H1 (cell line): ENCODE measurements around the gene KRT9. TPM values are rescaled to one million over a fixed set of nuclear protein-coding genes. Genes with fewer than 3 reads are reported as not detected.

ENCODE experiments used
- CTCF ChIA-PET: fragments of 300-600 bp; sonication (Branson Sonifier 250); formaldehyde crosslinking; loops from one replicate; lab custom pipeline; 2021; ENCODE audit not compliant: partially characterized antibody; lab: Charles Lee
- POLR2A ChIA-PET: fragments of 300-600 bp; sonication (Branson Sonifier 250); formaldehyde crosslinking; loops from one replicate; lab custom pipeline; 2021; ENCODE audit warnings: inconsistent platforms; ENCODE audit not compliant: partially characterized antibody; lab: Charles Lee
- DNase-seq, 2 experiments: peaks; one replicate each; pipeline versions ENCODE4 v3.0.0 to v3.0.0-alpha.2; 2010 to 2022; ENCODE audit warnings: low spot score in 2 of 2, low read depth in 1 of 2, mixed read lengths in 1 of 2
- FAIRE-seq: peaks from 2 replicates; lab custom pipeline; 2011; peaks lifted over from hg19 to GRCh38; lab: Jason Lieb, UNC
- H2AFZ ChIP-seq: 2 replicates; pipeline ENCODE4 v1.8.1; 2012; ENCODE audit warnings: low read length, inconsistent platforms
- H2AK5ac ChIP-seq: 2 replicates; pipeline ENCODE4 v1.6.1; 2013; ENCODE audit warnings: low read depth, low read length
- H2BK120ac ChIP-seq: replicated peaks from 2 replicates; pipeline ENCODE3; 2013; ENCODE audit warnings: low read depth, low read length, inconsistent platforms
- H2BK12ac ChIP-seq: 2 replicates; pipeline ENCODE4 v1.6.1; 2013; ENCODE audit warnings: low read depth, low read length
- H2BK15ac ChIP-seq: 2 replicates; pipeline ENCODE4 v1.6.1; 2013; ENCODE audit warnings: low read length
- H2BK20ac ChIP-seq: 2 replicates; pipeline ENCODE4 v1.6.1; 2013; ENCODE audit warnings: low read length
- H2BK5ac ChIP-seq: 2 replicates; pipeline ENCODE4 v1.6.1; 2013; ENCODE audit warnings: low read depth, low read length
- H3K14ac ChIP-seq: 2 replicates; pipeline ENCODE4 v1.6.1; 2013; ENCODE audit warnings: inconsistent platforms; ENCODE audit not compliant: insufficient read length
- H3K18ac ChIP-seq: 2 replicates; pipeline ENCODE4 v1.6.1; 2013; ENCODE audit warnings: low read length; ENCODE audit errors: extremely low read depth
- H3K23ac ChIP-seq: 2 replicates; pipeline ENCODE4 v1.6.1; 2013; ENCODE audit warnings: inconsistent platforms; ENCODE audit not compliant: insufficient read length
- H3K23me2 ChIP-seq: 2 replicates; pipeline ENCODE4 v1.6.1; 2013; ENCODE audit warnings: low read depth, low read length
- H3K27ac ChIP-seq: 2 replicates; pipeline ENCODE4 v1.6.1; 2011; ENCODE audit warnings: low read depth, low read length, inconsistent platforms
- H3K27me3 ChIP-seq, 4 experiments: replicated peaks in 1 of 4; 1 replicate in 1 of 4; 2 replicates in 3 of 4; pipeline versions ENCODE4 v1.6.1 to v1.8.1; 2011 to 2013; ENCODE audit warnings: low read length in 3 of 4, mild to moderate bottlenecking in 3 of 4, inconsistent platforms in 2 of 4, mixed read lengths in 2 of 4, moderate library complexity in 1 of 4; ENCODE audit not compliant: control insufficient read depth in 3 of 4, insufficient read depth in 3 of 4; ENCODE audit errors: extremely low read depth in 1 of 4
- H3K36me3 ChIP-seq, 4 experiments: 2 replicates each; pipeline versions ENCODE4 v1.6.1 to v1.8.1; 2011 to 2013; ENCODE audit warnings: mild to moderate bottlenecking in 4 of 4, low read length in 3 of 4, moderate library complexity in 2 of 4, control low read depth in 1 of 4, inconsistent platforms in 1 of 4; ENCODE audit not compliant: insufficient read depth in 4 of 4, control insufficient read depth in 2 of 4
- H3K4ac ChIP-seq: replicated peaks from 2 replicates; pipeline ENCODE3; 2013; ENCODE audit warnings: low read length, low read depth, mixed read lengths, inconsistent platforms; ENCODE audit not compliant: insufficient read length
- H3K4me1 ChIP-seq, 4 experiments: replicated peaks in 1 of 4; 1 replicate in 1 of 4; 2 replicates in 3 of 4; pipeline versions ENCODE4 v1.6.1 to v1.8.1; 2011 to 2013; ENCODE audit warnings: low read length in 3 of 4, inconsistent platforms in 2 of 4, mixed read lengths in 1 of 4; ENCODE audit not compliant: insufficient read depth in 4 of 4, control insufficient read depth in 3 of 4
- H3K4me2 ChIP-seq, 2 experiments: 2 replicates each; pipeline versions ENCODE4 v1.6.1 to v1.8.1; 2011 to 2013; ENCODE audit warnings: low read depth in 2 of 2, low read length in 2 of 2, control low read depth in 1 of 2, inconsistent platforms in 1 of 2, mild to moderate bottlenecking in 1 of 2; ENCODE audit not compliant: insufficient read depth in 1 of 2
- H3K4me3 ChIP-seq, 4 experiments: fragments of 200-600, 300-600 bp in 1 of 4; sonication (generic), shearing (Covaris generic), sonication (Bioruptor Twin) in 1 of 4; 2 replicates each; pipeline versions ENCODE4 v1.5.1 to v1.8.1; 2011 to 2016; ENCODE audit warnings: low read length in 4 of 4, low read depth in 3 of 4, control low read depth in 2 of 4, inconsistent platforms in 2 of 4, mild to moderate bottlenecking in 2 of 4, mixed read lengths in 1 of 4, moderate library complexity in 1 of 4; ENCODE audit not compliant: insufficient read depth in 2 of 4; ENCODE audit errors: extremely low read depth in 1 of 4
- H3K56ac ChIP-seq: replicated peaks from 2 replicates; pipeline ENCODE3; 2013; ENCODE audit warnings: low read depth, mild to moderate bottlenecking, mixed read lengths, low read length, inconsistent platforms; ENCODE audit not compliant: insufficient read length
- H3K79me1 ChIP-seq: 2 replicates; pipeline ENCODE4 v1.6.1; 2013; ENCODE audit warnings: low read depth, low read length, control low read depth
- H3K79me2 ChIP-seq, 2 experiments: 2 replicates each; pipeline versions ENCODE4 v1.6.1 to v1.8.1; 2012 to 2013; ENCODE audit warnings: low read length in 2 of 2, mild to moderate bottlenecking in 2 of 2, inconsistent platforms in 1 of 2; ENCODE audit not compliant: insufficient read depth in 2 of 2, control insufficient read depth in 1 of 2
- H3K9ac ChIP-seq, 4 experiments: replicated peaks in 1 of 4; 1 replicate in 1 of 4; 2 replicates in 3 of 4; pipeline versions ENCODE4 v1.6.1 to v1.8.1; 2011 to 2013; ENCODE audit warnings: low read depth in 3 of 4, low read length in 3 of 4, control low read depth in 2 of 4, mild to moderate bottlenecking in 2 of 4, moderate library complexity in 2 of 4, inconsistent platforms in 1 of 4; ENCODE audit errors: extremely low read depth in 1 of 4
- H3K9me3 ChIP-seq, 2 experiments: 2 replicates each; pipeline versions ENCODE4 v1.6.1 to v1.8.1; 2012 to 2013; ENCODE audit warnings: mild to moderate bottlenecking in 2 of 2, moderate library complexity in 2 of 2, control low read depth in 1 of 2, inconsistent platforms in 1 of 2, low read depth in 1 of 2, low read length in 1 of 2, mixed read lengths in 1 of 2; ENCODE audit not compliant: insufficient read depth in 2 of 2
- H4K20me1 ChIP-seq, 2 experiments: replicated peaks in 1 of 2; 2 replicates each; pipeline versions ENCODE3 to v1.8.1; 2011 to 2013; ENCODE audit warnings: inconsistent platforms in 2 of 2, low read length in 2 of 2, mild to moderate bottlenecking in 1 of 2; ENCODE audit not compliant: insufficient read depth in 2 of 2, control insufficient read depth in 1 of 2
- H4K5ac ChIP-seq: 2 replicates; pipeline ENCODE4 v1.6.1; 2013; ENCODE audit warnings: low read length, low read depth, mixed read lengths, inconsistent platforms; ENCODE audit not compliant: insufficient read length
- H4K8ac ChIP-seq: 2 replicates; pipeline ENCODE4 v1.8.0; 2013; ENCODE audit warnings: mild to moderate bottlenecking, moderate library complexity, low read length, inconsistent platforms; ENCODE audit not compliant: insufficient read depth; ENCODE audit errors: extremely low read depth
- H4K91ac ChIP-seq: replicated peaks from 2 replicates; pipeline ENCODE3; 2013; ENCODE audit warnings: low read length, mixed read lengths, inconsistent platforms; ENCODE audit not compliant: insufficient read length
- BACH1 ChIP-seq: IDR thresholded peaks from 2 replicates; pipeline ENCODE4 v1.6.1; 2012; ENCODE audit warnings: low read length, improper control_type of control experiment
- HDAC2 ChIP-seq, 2 experiments: fragments of 300-600 bp in 1 of 2; sonication (generic) in 1 of 2; IDR thresholded peaks; 2 replicates each; pipeline ENCODE4 v1.6.1; 2011 to 2012; ENCODE audit warnings: low read depth in 2 of 2, low read length in 2 of 2, mild to moderate bottlenecking in 2 of 2, moderate library complexity in 2 of 2, borderline replicate concordance in 1 of 2, inconsistent platforms in 1 of 2
- POU5F1 ChIP-seq: IDR thresholded peaks from 2 replicates; pipeline ENCODE4 v1.6.1; 2011; ENCODE audit warnings: low read depth, mild to moderate bottlenecking, low read length, moderate library complexity
- TBP ChIP-seq: IDR thresholded peaks from 2 replicates; pipeline ENCODE4 v1.6.1; 2011; ENCODE audit warnings: low read depth, low read length, improper control_type of control experiment
- WGBS, 2 experiments: shearing (Covaris generic) in 1 of 2; methylation state at CpG; one replicate each; pipeline versions ENCODE4 v1.1.6 to v1.1.7; 2013 to 2015; ENCODE audit warnings: low lambda C conversion rate in 2 of 2, mixed read lengths in 2 of 2, inconsistent platforms in 1 of 2, low coverage in 1 of 2, missing lambda C conversion rate in 1 of 2; ENCODE audit not compliant: insufficient replicate concordance in 2 of 2, insufficient coverage in 1 of 2, insufficient read length in 1 of 2; ENCODE audit errors: extremely low coverage in 1 of 2, missing lambda C conversion rate in 1 of 2; 5-methylcytosine and 5-hydroxymethylcytosine counted together
- polyA plus RNA-seq, 7 experiments: library from polyadenylated mRNA; depleted of rRNA in 3 of 7; stranded (reverse) in 5 of 7; unstranded in 2 of 7; fragments of >200 nt in 5 of 7; fragments of 200-250 nt in 2 of 7; gene quantifications; 1 replicate in 5 of 7; 2 replicates in 1 of 7; 4 replicates in 1 of 7; pipeline versions ENCODE4 v1.2.1 to v1.2.3, GENCODE V29; 2011 to 2013; ENCODE audit warnings: missing spikeins in 2 of 7, mixed read lengths in 2 of 7
- total RNA-seq: library from RNA; stranded (reverse); fragmentation: NEBNext Ultra II Directional; extraction: Animal tissue kit (Norgen Biotek cat#: 25700); gene quantifications from 2 replicates; pipeline ENCODE4 v1.2.1, GENCODE V29; 2021
- TF ChIP-seq, protein P1 (sequence below), 3 experiments: IDR thresholded peaks; 1 replicate in 2 of 3; 2 replicates in 1 of 3; pipeline versions ENCODE4 v1.5.1 to v1.6.1; 2011; ENCODE audit warnings: low read length in 3 of 3, mild to moderate bottlenecking in 3 of 3, inconsistent platforms in 2 of 3, low read depth in 1 of 3, moderate library complexity in 1 of 3; ENCODE audit not compliant: insufficient read depth in 1 of 3; ENCODE audit errors: control extremely low read depth in 1 of 3

Gene KRT9
- total and polyA plus RNA-seq, 2 of the 8 experiments (the other 6 are each of a cell fraction or from before 2014, with no cell fraction given): not detected

DNA sequence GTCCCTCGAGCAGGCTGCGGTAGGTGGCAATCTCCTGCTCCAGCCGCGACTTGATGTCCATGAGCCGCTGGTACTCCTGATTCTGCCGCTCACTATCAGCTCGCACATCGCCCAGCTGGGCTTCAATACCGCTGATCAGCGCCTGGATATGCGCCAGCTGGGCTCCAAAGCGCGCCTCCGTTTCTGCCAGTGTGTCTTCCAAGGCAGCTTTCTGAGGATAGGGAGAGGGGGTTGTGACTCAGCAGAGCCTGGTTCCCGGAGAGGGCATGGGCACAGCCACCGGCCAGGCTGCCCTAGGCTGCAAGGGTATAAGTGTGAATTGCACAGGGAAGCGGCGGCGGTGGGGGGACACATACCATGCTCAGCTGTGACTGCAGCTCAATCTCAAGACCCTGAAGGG is 48.1 kb downstream of the KRT9 start:
- no peak overlapping the region for H4K8ac ChIP-seq
- peaks cover 12 to 38% (median 19%) of the 10 kb centered on the region in 4 experiments for H3K36me3 ChIP-seq
- no peak overlapping the region for H2BK12ac ChIP-seq
- no peak overlapping the region for H3K56ac ChIP-seq
- peaks cover 5% of the 10 kb centered on the region; the same call in 1 of the 2 replicates for H3K79me1 ChIP-seq
- peaks cover 4 to 12% of the 10 kb centered on the region in 2 experiments for H4K20me1 ChIP-seq
- no peak overlapping the region for H3K4me3 ChIP-seq
- POLR2A ChIA-PET: interaction anchor here (0.6 to 11.0 kb wide), 3 partner anchors 9 to 501 kb away, joined by 3 to 293 read pairs (median 4); no protein-coding TSS in a partner anchor
- H2BK20ac ChIP-seq: no peak overlapping the region
- peaks cover 2 to 22% (median 13%) of the 10 kb centered on the region in 4 experiments for H3K4me1 ChIP-seq
- CTCF ChIA-PET: interaction anchor here (0.9 to 4.6 kb wide), 3 partner anchors 25 to 141 kb away, joined by 3 to 34 read pairs (median 3); no protein-coding TSS in a partner anchor
- H3K27ac ChIP-seq: no peak overlapping the region
- no peak overlapping the region for H3K9ac ChIP-seq
- H3K14ac ChIP-seq: no peak overlapping the region
- H3K18ac ChIP-seq: no peak overlapping the region
- no peak overlapping the region for H2AK5ac ChIP-seq
- H3K27me3 ChIP-seq: no peaks in the 10 kb centered on the region
- no peak overlapping the region for H3K23ac ChIP-seq
- no peak overlapping the region for H2BK5ac ChIP-seq
- H2AFZ ChIP-seq: no peak overlapping the region
- no peak overlapping the region for H2BK120ac ChIP-seq
- H3K4ac ChIP-seq: no peak overlapping the region
- H3K4me2 ChIP-seq: no peak overlapping the region
- no peaks in the 10 kb centered on the region for H3K9me3 ChIP-seq
- H3K23me2 ChIP-seq: peaks cover 6% of the 10 kb centered on the region; the same call in 1 of the 2 replicates
- WGBS, 2 experiments: 92% methylated on average over 16 of the region's 19 CpGs; no CpG with 5 or more reads in 1 of the 2 experiments
- peaks cover 0 to 13% of the 10 kb centered on the region in 2 experiments; a peak in 3 of 4 replicates for H3K79me2 ChIP-seq
- H4K5ac ChIP-seq: no peak overlapping the region
- H2BK15ac ChIP-seq: no peak overlapping the region
- DNase-seq (no peak), FAIRE-seq (no peak)
- H4K91ac ChIP-seq: no peak overlapping the region
- TF ChIP-seq POU5F1 (no peak), BACH1 (no peak), TBP (no peak), HDAC2 (IDR thresholded peaks at IDR 0.05; ENCODE audit: borderline replicate concordance in 1 of 2, low read depth in 2 of 2, low read length in 2 of 2) (no peak)
- TF ChIP-seq, protein P1, sequence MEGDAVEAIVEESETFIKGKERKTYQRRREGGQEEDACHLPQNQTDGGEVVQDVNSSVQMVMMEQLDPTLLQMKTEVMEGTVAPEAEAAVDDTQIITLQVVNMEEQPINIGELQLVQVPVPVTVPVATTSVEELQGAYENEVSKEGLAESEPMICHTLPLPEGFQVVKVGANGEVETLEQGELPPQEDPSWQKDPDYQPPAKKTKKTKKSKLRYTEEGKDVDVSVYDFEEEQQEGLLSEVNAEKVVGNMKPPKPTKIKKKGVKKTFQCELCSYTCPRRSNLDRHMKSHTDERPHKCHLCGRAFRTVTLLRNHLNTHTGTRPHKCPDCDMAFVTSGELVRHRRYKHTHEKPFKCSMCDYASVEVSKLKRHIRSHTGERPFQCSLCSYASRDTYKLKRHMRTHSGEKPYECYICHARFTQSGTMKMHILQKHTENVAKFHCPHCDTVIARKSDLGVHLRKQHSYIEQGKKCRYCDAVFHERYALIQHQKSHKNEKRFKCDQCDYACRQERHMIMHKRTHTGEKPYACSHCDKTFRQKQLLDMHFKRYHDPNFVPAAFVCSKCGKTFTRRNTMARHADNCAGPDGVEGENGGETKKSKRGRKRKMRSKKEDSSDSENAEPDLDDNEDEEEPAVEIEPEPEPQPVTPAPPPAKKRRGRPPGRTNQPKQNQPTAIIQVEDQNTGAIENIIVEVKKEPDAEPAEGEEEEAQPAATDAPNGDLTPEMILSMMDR (IDR thresholded peaks at IDR 0.05; ENCODE audit: control extremely low read depth in 1 of 3, insufficient read depth in 1 of 3, low read depth in 1 of 3, low read length in 3 of 3): no peak
